ENCODE results near the gene DAO. TPM values are rescaled to one million over a fixed set of nuclear protein-coding genes. Genes with fewer than 3 reads are reported as not detected.
A peak's percentile ranks its signal among the peaks of the same experiment; 100 is the strongest.

DAO gene
- total RNA-seq, 2 experiments from 2014 or later = not detected

GRCh38 chr12:108922918-108923317, 43.0 kb downstream of the DAO start:
- Mint-ChIP-seq H3K9me3 (peaks cover 11% of the 10 kb centered on the region), H3K27me3 (peaks cover 11% of the 10 kb centered on the region), H3K4me1 (no peaks in the 10 kb centered on the region), H3K36me3 (no peaks in the 10 kb centered on the region), H3K4me3 (no peak overlapping the region), H3K27ac (no peak overlapping the region)
- POLR2A ChIA-PET = no interaction called here
- no peak for ATAC-seq (ENCODE audit: low read depth)
- DNase-seq = no peak

GRCh38 chr12:108928695-108929094, 48.8 kb downstream of the DAO start:
- ATAC-seq (ENCODE audit: low read depth) = no peak
- no peaks in the 10 kb centered on the region for H3K36me3 Mint-ChIP-seq
- no peaks in the 10 kb centered on the region for H3K4me1 Mint-ChIP-seq
- H3K27me3 Mint-ChIP-seq = peaks cover 12% of the 10 kb centered on the region
- POLR2A ChIA-PET = no interaction called here
- no peak overlapping the region for H3K27ac Mint-ChIP-seq
- peaks cover 5% of the 10 kb centered on the region for H3K9me3 Mint-ChIP-seq
- no peak overlapping the region for H3K4me3 Mint-ChIP-seq
- no peak for DNase-seq

- H3K27me3 Mint-ChIP-seq = peaks cover 12% of the 10 kb centered on the region
- H3K4me1 Mint-ChIP-seq = no peaks in the 10 kb centered on the region
- H3K36me3 Mint-ChIP-seq = no peaks in the 10 kb centered on the region
- DNase-seq = no peak
- ATAC-seq (ENCODE audit: low read depth) = no peak
- no peak overlapping the region for H3K4me3 Mint-ChIP-seq
- no peak overlapping the region for H3K27ac Mint-ChIP-seq
- H3K9me3 Mint-ChIP-seq = peaks cover 4% of the 10 kb centered on the region
- POLR2A ChIA-PET = no interaction called here
These were observed 50.3 kb downstream of the DAO start for GRCh38 chr12:108930155-108930554.

GRCh38 chr12:108930756-108931155, 50.9 kb downstream of the DAO start:
- POLR2A ChIA-PET = no interaction called here
- Mint-ChIP-seq H3K4me3 (no peak overlapping the region), H3K9me3 (no peaks in the 10 kb centered on the region)

GRCh38 chr12:108933949-108934348, 54.1 kb downstream of the DAO start:
- DNase-seq = no peak
- Mint-ChIP-seq H3K4me3 (no peak overlapping the region), H3K27me3 (peaks cover 4% of the 10 kb centered on the region), H3K9me3 (no peaks in the 10 kb centered on the region), H3K4me1 (no peaks in the 10 kb centered on the region), H3K36me3 (no peaks in the 10 kb centered on the region), H3K27ac (no peak overlapping the region)
- POLR2A ChIA-PET = no interaction called here
- ATAC-seq (ENCODE audit: low read depth) = no peak

More at GRCh38 chr12:108930756-108931155, 50.9 kb downstream of the DAO start:
- ATAC-seq (ENCODE audit: low read depth) = no peak
- Mint-ChIP-seq H3K27ac (no peak overlapping the region), H3K27me3 (peaks cover 7% of the 10 kb centered on the region), H3K4me1 (no peaks in the 10 kb centered on the region), H3K36me3 (no peaks in the 10 kb centered on the region)
- no peak for DNase-seq

DNA sequence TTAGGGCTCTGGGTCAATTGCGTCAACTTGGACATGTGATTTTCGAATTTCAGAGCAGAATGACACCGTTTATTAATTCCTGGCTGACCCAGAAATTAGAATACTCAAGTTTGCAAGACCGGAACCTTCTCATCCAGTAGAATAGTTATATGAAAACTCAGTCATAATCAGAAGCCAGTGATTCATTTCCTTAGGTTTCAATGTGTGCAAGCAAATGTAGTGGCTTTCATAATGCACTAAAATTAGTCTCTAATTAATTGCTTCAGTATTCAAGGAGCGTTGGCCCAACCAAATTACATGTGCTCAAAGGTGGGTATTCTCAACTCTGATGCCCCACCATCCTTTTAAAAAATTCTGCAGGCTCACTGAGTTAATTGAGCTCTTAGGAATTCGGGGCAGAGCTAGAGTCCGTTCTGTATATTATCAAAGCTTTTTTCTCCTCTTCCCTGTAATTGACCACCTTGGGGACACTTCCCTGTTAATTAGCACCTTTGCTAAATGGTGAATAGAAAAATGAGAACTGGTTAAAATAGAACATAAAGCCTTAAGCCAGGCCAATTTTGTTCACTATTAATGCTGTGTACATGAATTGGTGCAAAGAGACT, 55.4 kb downstream of the DAO start:
- Mint-ChIP-seq H3K27me3 (peaks cover 4% of the 10 kb centered on the region), H3K4me3 (no peak overlapping the region), H3K36me3 (no peaks in the 10 kb centered on the region), H3K27ac (no peak overlapping the region), H3K9me3 (no peaks in the 10 kb centered on the region), H3K4me1 (no peaks in the 10 kb centered on the region)
- POLR2A ChIA-PET = no interaction called here
- no peak for ATAC-seq (ENCODE audit: low read depth)
- no peak for DNase-seq

DNA sequence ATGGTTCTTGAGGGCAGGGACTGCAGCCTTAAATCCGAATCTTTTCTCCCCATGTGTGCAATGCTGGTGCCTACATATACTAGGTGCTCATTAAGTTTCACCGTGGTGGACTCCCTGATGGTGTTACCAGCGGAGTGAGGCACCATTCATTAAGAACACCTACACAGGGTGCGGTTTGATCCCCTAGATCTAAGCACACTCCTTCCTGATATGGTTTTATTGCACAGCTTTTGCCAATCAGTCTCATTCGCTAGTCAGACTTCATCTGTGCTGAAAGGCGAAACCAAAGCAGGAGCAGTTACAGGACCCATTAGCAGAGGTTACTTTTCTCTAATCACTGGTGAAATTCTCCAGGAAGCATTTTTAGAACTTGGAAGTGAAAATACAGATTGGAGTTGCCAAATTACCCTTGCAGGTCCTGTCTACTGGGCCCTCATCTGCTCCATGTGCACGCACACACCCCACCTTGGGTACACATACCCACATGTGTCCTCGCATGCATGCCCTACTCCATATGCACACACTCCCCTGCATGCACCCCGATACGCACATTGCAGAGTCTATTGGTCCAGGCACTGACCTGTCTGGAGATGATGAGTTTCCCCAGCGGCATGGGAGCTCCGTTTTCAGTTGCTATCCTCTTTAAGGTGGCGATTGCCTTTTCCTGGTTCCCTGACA, 58.5 kb downstream of the DAO start:
- H3K4me1 Mint-ChIP-seq = no peaks in the 10 kb centered on the region
- no peak for DNase-seq
- no peaks in the 10 kb centered on the region for H3K9me3 Mint-ChIP-seq
- no peak overlapping the region for H3K4me3 Mint-ChIP-seq
- ATAC-seq (ENCODE audit: low read depth) = no peak
- peaks cover 7% of the 10 kb centered on the region for H3K27me3 Mint-ChIP-seq
- no peaks in the 10 kb centered on the region for H3K36me3 Mint-ChIP-seq
- POLR2A ChIA-PET = no interaction called here
- no peak overlapping the region for H3K27ac Mint-ChIP-seq

GRCh38 chr12:108939594-108939993, 59.7 kb downstream of the DAO start:
- peak; percentile 77 for ATAC-seq (ENCODE audit: low read depth)
- POLR2A ChIA-PET = interaction anchor here (0.6 kb wide), 1 partner anchor 24 kb away, joined by 4 read pairs; no protein-coding TSS in a partner anchor
- Mint-ChIP-seq H3K4me1 (no peaks in the 10 kb centered on the region), H3K27ac (no peak overlapping the region), H3K4me3 (no peak overlapping the region), H3K36me3 (no peaks in the 10 kb centered on the region), H3K27me3 (peaks cover 7% of the 10 kb centered on the region), H3K9me3 (no peaks in the 10 kb centered on the region)
- no peak for DNase-seq

DNA sequence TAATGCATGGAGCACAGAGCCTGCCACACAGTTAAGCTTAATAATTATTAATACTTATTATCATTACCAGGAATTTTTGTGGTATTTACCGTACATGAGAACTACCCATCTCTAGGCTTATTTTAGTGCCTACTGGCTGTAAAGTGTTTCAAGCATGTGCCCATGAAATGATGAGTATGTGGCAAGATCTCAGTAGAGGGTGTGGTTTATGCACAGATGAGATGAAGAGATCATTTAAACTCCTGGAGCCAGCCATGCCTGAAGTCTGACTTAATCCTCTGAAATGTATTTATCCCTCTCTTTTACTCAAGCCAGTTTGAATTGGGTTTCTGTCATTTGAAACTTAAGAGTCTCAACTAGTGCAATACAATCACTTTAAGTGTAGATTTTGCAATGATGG, 60.2 kb downstream of the DAO start:
- peaks cover 7% of the 10 kb centered on the region for H3K27me3 Mint-ChIP-seq
- H3K4me3 Mint-ChIP-seq = no peak overlapping the region
- H3K4me1 Mint-ChIP-seq = no peaks in the 10 kb centered on the region
- no peak for DNase-seq
- POLR2A ChIA-PET = no interaction called here
- H3K9me3 Mint-ChIP-seq = no peaks in the 10 kb centered on the region
- no peak overlapping the region for H3K27ac Mint-ChIP-seq
- ATAC-seq (ENCODE audit: low read depth) = no peak
- no peaks in the 10 kb centered on the region for H3K36me3 Mint-ChIP-seq

GRCh38 chr12:108947097-108947496, 67.2 kb downstream of the DAO start:
- no peak overlapping the region for H3K4me3 Mint-ChIP-seq
- peaks cover 17% of the 10 kb centered on the region for H3K27me3 Mint-ChIP-seq
- no peak for ATAC-seq (ENCODE audit: low read depth)
- no peak overlapping the region for H3K27ac Mint-ChIP-seq
- no peak for DNase-seq
- no peaks in the 10 kb centered on the region for H3K36me3 Mint-ChIP-seq
- peaks cover 2% of the 10 kb centered on the region for H3K4me1 Mint-ChIP-seq
- peaks cover 7% of the 10 kb centered on the region for H3K9me3 Mint-ChIP-seq
- POLR2A ChIA-PET = interaction anchor here (1.1 kb wide), 1 partner anchor 89 kb away, joined by 3 read pairs; the partner anchor contains the start of gene SSH1

- no peak for DNase-seq
- Mint-ChIP-seq H3K4me3 (no peak overlapping the region), H3K9me3 (peaks cover 7% of the 10 kb centered on the region), H3K27ac (no peak overlapping the region), H3K27me3 (peaks cover 20% of the 10 kb centered on the region), H3K4me1 (peaks cover 2% of the 10 kb centered on the region), H3K36me3 (no peaks in the 10 kb centered on the region)
- ATAC-seq (ENCODE audit: low read depth) = no peak
- POLR2A ChIA-PET = interaction anchor here (1.1 kb wide), 1 partner anchor 91 kb away, joined by 3 read pairs; the partner anchor contains the start of gene SSH1
These were observed 68.5 kb downstream of the DAO start for GRCh38 chr12:108948367-108948766.

DNA sequence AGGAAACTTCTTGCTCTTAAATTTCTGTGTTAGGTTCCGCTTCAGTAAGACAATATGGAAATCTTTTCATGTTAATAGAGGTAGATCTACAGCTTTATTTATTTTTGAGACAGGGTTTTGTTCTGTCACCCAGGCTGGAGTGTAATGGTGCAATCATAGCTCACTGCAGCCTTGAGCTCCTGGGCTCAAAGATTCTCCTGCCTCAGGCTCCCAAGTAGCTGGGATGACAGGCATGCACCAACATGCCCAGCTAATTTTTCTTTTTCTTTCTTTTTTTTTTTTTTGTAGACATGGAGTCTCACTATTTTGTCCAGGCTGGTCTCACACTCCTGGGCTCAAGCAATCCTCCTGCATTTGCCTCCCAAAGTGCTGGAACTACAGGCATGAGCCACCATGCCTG, 70.1 kb downstream of the DAO start:
- peaks cover 7% of the 10 kb centered on the region for H3K9me3 Mint-ChIP-seq
- no peaks in the 10 kb centered on the region for H3K36me3 Mint-ChIP-seq
- DNase-seq (no peak), ATAC-seq (ENCODE audit: low read depth) (no peak)
- H3K27me3 Mint-ChIP-seq = peaks cover 27% of the 10 kb centered on the region
- POLR2A ChIA-PET = interaction anchor here (0.6 to 1.7 kb wide), 2 partner anchors 92 to 338 kb away, joined by 3 to 5 read pairs; partner anchors contain the start of gene SSH1
- H3K4me3 Mint-ChIP-seq = no peak overlapping the region
- no peak overlapping the region for H3K27ac Mint-ChIP-seq
- peaks cover 2% of the 10 kb centered on the region for H3K4me1 Mint-ChIP-seq

Measured in activated naive CD8-positive, alpha-beta T cell treated with anti-CD3 and anti-CD28 coated beads, Interleukin-2, amount 10 ng/mL, durations not matched to agents 7 days and 5 days (primary cell).